Measurements from ENCODE around the gene ZKSCAN1.
"Not testable (repeated sequence)": the region's sequence is repeated elsewhere in the genome, so short reads cannot be mapped to it uniquely, and the experiment has no call there.

ZKSCAN1 gene

DNA sequence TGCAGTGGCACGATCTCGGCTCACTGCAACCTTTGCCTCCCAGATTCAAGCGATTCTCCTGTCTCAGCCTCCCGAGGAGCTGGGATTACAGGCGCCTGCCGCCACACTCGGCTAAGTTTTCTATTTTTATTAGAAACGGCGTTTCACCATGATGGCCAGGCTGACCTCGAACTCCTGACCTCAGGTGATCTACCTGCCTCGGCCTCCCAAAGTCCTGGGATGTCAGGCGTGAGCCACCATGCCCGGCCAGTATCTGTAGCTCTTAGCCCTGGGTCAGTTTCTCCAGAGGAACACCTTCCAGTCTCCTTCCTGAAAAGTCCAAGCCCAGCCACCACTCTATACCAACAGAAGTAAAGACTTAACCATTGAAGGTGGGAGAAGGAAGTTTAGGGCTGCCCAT is 15.2 kb upstream of the ZKSCAN1 start:
- DNase-seq (ENCODE audit: low read depth in 2 of 2): no peak

DNA sequence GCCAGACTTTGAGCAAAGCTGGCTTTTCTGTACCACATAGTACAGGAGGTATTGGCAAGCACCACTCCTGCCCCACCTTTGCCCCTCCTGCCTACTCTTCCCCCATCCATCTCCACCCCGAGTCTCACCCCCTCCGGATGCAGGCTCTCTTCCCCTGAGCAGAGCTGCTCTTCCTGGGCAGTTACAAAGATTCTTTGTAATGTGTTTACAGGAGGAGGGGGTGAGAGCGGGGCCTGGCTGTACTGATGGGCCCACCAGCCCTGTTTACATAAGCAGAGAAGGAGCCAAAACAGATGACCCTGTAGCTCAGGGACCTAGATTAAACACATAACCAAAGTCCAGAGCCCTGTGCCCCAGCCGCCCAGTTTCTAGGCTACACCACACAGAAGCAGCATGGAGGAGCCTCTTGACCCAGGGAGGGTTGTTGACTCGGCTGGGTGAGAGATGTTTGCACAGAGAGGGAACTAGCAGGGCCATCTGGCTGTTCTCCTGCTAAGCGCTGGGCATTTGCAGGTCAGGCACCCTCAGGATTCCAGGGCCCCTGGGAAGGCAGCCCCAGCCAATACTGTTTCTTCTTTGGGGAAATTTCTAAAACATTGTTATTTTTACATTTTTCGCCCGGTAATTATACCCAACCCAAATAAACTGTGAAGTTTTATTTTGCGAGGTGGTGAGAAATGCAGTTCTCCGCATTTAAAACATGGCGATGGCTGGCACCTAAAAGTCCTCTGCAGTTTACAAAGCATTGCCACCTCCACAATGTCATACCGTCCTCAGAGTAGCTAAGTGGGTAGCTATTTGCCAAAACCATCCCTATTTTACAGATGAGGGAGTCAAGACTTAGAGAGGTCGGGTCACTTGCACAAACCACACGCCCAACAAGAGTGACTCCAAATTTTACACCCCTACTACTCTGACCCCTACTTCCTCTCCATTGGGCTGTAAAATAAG is 11.4 kb upstream of the ZKSCAN1 start:
- no peak for DNase-seq (ENCODE audit: low read depth in 2 of 2)

- DNase-seq (ENCODE audit: low read depth in 2 of 2): no peak
These were observed 7.5 kb upstream of the ZKSCAN1 start for GRCh38 chr7:100007887-100008286.

DNA sequence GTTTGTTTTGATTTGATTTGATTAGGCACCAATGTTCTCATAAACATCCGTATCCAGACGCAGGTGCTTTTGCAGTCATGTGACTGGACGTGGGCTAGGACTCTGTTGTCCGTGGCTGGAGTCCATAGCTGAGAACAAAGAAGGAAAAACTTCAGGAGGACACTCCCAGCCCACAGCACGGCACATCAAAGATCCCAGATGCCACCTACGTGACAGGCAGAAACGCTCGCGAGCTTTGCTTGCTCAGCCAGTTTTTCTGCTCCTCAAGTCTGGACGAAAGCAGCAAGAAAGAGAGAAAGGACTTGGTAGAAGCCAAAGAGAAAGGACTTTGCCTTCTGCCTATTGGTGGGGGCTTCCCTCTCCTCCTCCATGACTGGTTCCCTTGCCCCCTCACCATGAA is 6.9 kb upstream of the ZKSCAN1 start:
- no peak for DNase-seq (ENCODE audit: low read depth in 2 of 2)

DNA sequence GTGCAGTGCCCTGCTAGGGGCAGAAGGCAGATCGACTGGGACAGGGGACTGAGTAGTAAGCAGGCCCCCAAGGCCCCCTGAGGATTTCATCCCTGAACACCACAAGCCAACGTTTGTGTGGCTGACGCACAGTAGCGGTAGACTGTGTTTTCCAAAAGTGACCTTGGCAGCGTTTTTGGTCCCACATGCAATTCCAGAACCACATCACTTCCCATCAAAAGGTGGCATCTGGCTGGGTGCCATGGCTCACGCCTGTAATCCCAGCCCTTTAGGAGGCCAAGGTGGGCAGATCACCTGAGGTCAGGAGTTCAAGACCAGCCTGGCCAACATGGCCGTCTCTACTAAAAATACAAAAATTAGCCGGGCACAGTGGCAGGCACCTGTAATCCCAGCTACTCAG is 5.4 kb upstream of the ZKSCAN1 start:
- not testable (repeated sequence) for DNase-seq (ENCODE audit: low read depth in 2 of 2)

- DNase-seq (ENCODE audit: low read depth in 2 of 2): no peak
These were observed 4.5 kb upstream of the ZKSCAN1 start for GRCh38 chr7:100010901-100011300.

- no peak for DNase-seq (ENCODE audit: low read depth in 2 of 2)
These were observed 3.9 kb upstream of the ZKSCAN1 start for GRCh38 chr7:100011516-100011915.

GRCh38 chr7:100012385-100013327 is 2.7 kb upstream of the ZKSCAN1 start:
- not testable (repeated sequence) for DNase-seq (ENCODE audit: low read depth in 2 of 2)

DNA sequence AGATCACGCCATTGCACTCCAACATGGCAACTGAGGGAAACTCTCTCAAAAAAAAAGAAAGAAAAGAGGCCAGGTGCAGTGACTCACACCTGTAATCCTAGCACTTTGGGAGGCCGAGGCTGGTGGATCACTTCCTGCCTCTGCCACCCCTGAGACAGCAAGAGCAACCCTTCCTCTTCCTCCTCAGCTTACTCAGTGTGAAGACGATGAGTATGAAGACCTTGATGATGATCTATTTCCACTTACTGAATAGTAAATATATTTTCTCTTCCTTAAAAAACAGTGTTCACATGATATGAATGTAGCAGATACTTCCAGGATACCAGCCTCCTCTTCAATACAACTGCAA is 2.1 kb upstream of the ZKSCAN1 start:
- DNase-seq (ENCODE audit: low read depth in 2 of 2): no peak

GRCh38 chr7:100016215-100016901 is 962 bp downstream of the ZKSCAN1 start:
- no peak for DNase-seq (ENCODE audit: low read depth in 2 of 2)

- DNase-seq (ENCODE audit: low read depth in 2 of 2): no peak
These were observed 1.9 kb downstream of the ZKSCAN1 start for GRCh38 chr7:100017300-100017699.

DNA sequence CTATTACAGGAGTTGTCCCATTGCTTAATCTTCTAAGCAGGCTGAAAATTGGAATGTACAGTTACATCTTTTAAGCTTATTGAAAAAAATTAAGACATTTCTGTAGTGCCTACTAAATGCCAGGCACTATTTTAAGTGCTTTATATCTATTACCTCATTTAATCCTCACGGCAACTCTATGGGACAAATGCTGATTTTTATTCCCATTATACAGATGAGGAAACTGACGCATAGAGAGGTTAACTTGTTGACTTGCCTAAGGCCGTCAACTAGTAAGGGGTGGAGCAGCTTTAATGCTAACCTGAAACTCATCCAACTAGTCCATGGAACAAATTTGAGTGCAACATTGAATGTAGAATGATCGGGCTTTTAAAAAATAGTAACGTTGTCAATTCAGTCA is 2.5 kb downstream of the ZKSCAN1 start:
- no peak for DNase-seq (ENCODE audit: low read depth in 2 of 2)

DNA sequence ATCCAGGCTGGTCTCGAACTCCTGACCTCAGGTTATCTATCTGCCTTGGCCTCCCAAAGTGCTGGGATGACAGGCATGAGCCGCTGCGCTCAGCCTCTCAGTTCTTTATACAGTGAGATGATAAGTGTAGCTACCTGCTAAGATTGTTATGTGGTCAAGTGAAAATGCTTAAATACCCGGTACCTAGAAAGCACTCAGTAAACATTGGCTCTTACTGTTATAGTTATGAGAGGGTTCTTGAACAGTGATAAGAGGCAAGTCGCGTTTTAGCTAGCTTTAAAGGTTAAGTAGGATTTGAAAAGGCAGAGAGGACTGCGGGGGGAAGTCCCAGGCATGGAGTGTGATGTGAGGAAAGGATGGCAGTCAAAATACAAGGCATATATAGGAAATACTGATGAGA is 4.5 kb downstream of the ZKSCAN1 start:
- DNase-seq (ENCODE audit: low read depth in 2 of 2): no peak

- DNase-seq (ENCODE audit: low read depth in 2 of 2): no peak
These were observed 5.9 kb downstream of the ZKSCAN1 start for GRCh38 chr7:100021297-100021696.

DNA sequence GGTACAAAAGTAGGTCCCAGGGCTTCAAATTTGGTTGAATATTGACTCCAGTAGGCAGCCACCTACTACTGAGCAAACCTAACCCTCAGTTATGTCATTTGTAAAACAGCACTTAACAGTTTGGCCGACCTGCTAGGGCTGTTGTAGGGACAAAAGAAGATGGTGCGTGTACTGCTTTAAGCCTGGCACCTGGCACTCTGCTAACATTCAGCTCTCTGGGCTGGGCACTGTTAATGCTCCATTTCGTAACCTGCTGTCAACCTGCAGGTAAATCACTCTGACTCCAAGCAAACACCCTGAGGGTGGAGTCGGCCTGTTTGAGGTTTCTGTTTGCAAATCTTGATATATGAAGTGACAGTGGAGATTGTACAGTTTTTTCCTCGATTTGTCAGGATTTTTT is 7.2 kb downstream of the ZKSCAN1 start:
- no peak for DNase-seq (ENCODE audit: low read depth in 2 of 2)

- no peak for DNase-seq (ENCODE audit: low read depth in 2 of 2)
These were observed 8.1 kb downstream of the ZKSCAN1 start for GRCh38 chr7:100023526-100023925.

GRCh38 chr7:100024020-100024619 is 8.7 kb downstream of the ZKSCAN1 start:
- no peak for DNase-seq (ENCODE audit: low read depth in 2 of 2)

DNA sequence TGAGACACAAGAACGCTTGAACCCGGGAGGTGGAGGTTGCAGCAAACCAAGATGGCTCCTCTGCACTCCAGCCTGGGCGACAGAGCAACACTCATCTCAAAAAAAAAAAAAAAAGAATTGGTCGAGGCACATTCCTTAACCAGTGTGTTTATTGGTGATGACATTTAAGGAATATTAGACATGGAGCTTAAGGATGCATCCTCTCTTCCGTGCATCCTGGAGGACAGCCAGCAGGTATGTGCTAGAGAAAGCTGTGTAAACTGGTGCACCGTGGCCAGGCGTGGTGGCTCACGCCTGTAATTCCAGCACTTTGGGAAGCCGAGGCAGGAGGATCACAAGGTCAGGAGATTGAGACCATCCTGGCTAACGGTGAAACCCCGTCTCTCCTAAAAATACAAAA is 11.8 kb downstream of the ZKSCAN1 start:
- DNase-seq (ENCODE audit: low read depth in 2 of 2): no peak

DNA sequence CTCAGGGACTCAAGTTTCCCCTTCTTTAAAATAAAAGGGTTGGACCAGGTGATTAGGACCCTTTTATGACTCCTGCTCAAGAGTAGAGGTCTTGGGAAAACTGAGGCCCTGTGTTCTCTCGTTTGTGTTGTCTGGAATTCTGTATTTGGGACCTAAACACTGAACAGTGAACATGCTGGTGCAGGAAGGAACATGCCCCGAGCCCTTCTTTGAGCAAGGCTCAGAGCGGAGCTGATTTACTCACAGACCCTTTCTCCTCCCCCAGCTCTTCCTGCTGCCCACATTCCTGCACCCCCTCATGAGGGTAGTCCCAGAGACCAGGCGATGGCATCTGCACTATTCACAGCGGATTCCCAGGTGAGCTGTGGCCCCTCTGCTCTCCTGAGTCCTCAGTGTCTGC is 14.2 kb downstream of the ZKSCAN1 start:
- no peak for DNase-seq (ENCODE audit: low read depth in 2 of 2)

DNA sequence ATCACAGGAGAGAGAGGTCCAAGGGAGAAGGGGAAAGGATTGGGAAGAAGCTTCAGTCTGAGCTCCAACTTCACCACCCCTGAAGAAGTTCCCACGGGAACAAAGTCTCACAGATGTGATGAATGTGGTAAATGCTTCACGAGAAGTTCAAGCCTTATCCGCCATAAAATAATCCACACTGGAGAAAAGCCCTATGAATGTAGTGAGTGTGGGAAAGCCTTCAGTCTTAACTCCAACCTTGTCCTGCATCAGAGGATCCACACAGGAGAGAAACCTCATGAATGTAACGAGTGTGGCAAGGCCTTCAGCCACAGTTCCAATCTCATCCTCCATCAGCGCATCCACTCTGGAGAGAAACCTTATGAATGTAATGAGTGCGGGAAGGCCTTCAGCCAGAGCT is 18.1 kb downstream of the ZKSCAN1 start:
- no peak for DNase-seq (ENCODE audit: low read depth in 2 of 2)

- no peak for DNase-seq (ENCODE audit: low read depth in 2 of 2)
These were observed 19.6 kb downstream of the ZKSCAN1 start for GRCh38 chr7:100034871-100035510.
